GM10266 (cell line): ENCODE results near the gene CHRNB4.

Source experiments
- DNase-seq: peaks from one replicate; pipeline ENCODE4 v3.0.0; 2012; ENCODE audit errors: extremely low spot score
- CTCF ChIP-seq: IDR thresholded peaks from 2 replicates; pipeline ENCODE4 v1.5.1; 2012; ENCODE audit warnings: mild to moderate bottlenecking, low read depth; ENCODE audit not compliant: control insufficient read depth, insufficient read depth; ENCODE audit errors: missing control alignments

CHRNB4 gene

GRCh38 chr15:78625606-78626280 lies 15.3 kb downstream of the CHRNB4 start:
- DNase-seq: no peak
- TF ChIP-seq CTCF: no peak

GRCh38 chr15:78624651-78625590 lies 16.1 kb downstream of the CHRNB4 start:
- no peak for TF ChIP-seq CTCF
- DNase-seq: no peak

GRCh38 chr15:78623786-78624497 lies 17.1 kb downstream of the CHRNB4 start:
- no peak for DNase-seq
- no peak for TF ChIP-seq CTCF

- TF ChIP-seq CTCF: no peak
- DNase-seq: no peak
Measured at GRCh38 chr15:78621810-78622402, 19.1 kb downstream of the CHRNB4 start.

- no peak for TF ChIP-seq CTCF
- DNase-seq: no peak
Measured at GRCh38 chr15:78620527-78621421, 20.2 kb downstream of the CHRNB4 start, which contains the start of gene CHRNA3. Gene CHRNA3, minus strand, starts transcription at chr15:78620996. Its CDS starts 202 bp downstream, at chr15:78620794.

- no peak for TF ChIP-seq CTCF
- no peak for DNase-seq
Measured at GRCh38 chr15:78620021-78620526, 20.9 kb downstream of the CHRNB4 start.
